CD4-positive, alpha-beta T cell treated with Interleukin-21 for 1 hour (primary cell): Measurements from ENCODE around the gene CRISPLD2.
"Not testable (repeated sequence)": the region's sequence is repeated elsewhere in the genome, so short reads cannot be mapped to it uniquely, and the experiment has no call there.

ENCODE experiments used
- DNase-seq: peaks from one replicate; pipeline ENCODE4 v3.0.0-alpha.2; 2020

The CRISPLD2 gene

GRCh38 chr16:84823484-84823883, 3.7 kb downstream of the CRISPLD2 start:
- DNase-seq, result no peak

GRCh38 chr16:84823926-84824325, 4.1 kb downstream of the CRISPLD2 start:
- DNase-seq, result no peak

- DNase-seq, result no peak
These were observed 6.2 kb downstream of the CRISPLD2 start for GRCh38 chr16:84825896-84826557.

- no peak for DNase-seq
These were observed 6.8 kb downstream of the CRISPLD2 start for GRCh38 chr16:84826558-84826941.

- DNase-seq, result no peak
These were observed 7.4 kb downstream of the CRISPLD2 start for GRCh38 chr16:84827131-84827574.

GRCh38 chr16:84827897-84828296, 8.1 kb downstream of the CRISPLD2 start:
- no peak for DNase-seq

GRCh38 chr16:84828322-84828721, 8.5 kb downstream of the CRISPLD2 start:
- no peak for DNase-seq

GRCh38 chr16:84829168-84829965, 9.6 kb downstream of the CRISPLD2 start:
- no peak for DNase-seq

GRCh38 chr16:84830765-84831384, 11.1 kb downstream of the CRISPLD2 start:
- no peak for DNase-seq

GRCh38 chr16:84831728-84832127, 11.9 kb downstream of the CRISPLD2 start:
- not testable (repeated sequence) for DNase-seq

GRCh38 chr16:84832488-84833143, 12.8 kb downstream of the CRISPLD2 start:
- DNase-seq, result no peak

GRCh38 chr16:84833144-84833500, 13.3 kb downstream of the CRISPLD2 start:
- no peak for DNase-seq

- DNase-seq, result no peak
These were observed 14.0 kb downstream of the CRISPLD2 start for GRCh38 chr16:84833542-84834402.

- no peak for DNase-seq
These were observed 14.6 kb downstream of the CRISPLD2 start for GRCh38 chr16:84834403-84834772.

GRCh38 chr16:84836234-84836647, 16.5 kb downstream of the CRISPLD2 start:
- DNase-seq, result no peak

GRCh38 chr16:84836967-84837366, 17.2 kb downstream of the CRISPLD2 start:
- DNase-seq, result no peak

GRCh38 chr16:84838383-84838948, 18.7 kb downstream of the CRISPLD2 start:
- no peak for DNase-seq

- no peak for DNase-seq
These were observed 19.3 kb downstream of the CRISPLD2 start for GRCh38 chr16:84839054-84839453.

GRCh38 chr16:84839956-84840355, 20.2 kb downstream of the CRISPLD2 start:
- DNase-seq, result no peak

- DNase-seq, result no peak
These were observed 21.2 kb downstream of the CRISPLD2 start for GRCh38 chr16:84840687-84841627.

GRCh38 chr16:84841787-84842300, 22.1 kb downstream of the CRISPLD2 start:
- no peak for DNase-seq
